HG03575 (cell line): ENCODE data around the gene XYLT1.

Experiments
- ATAC-seq: cut with Tn5 transposase; IDR thresholded peaks from one replicate; pipeline ENCODE4 v1.9.1; 2021; ENCODE audit not compliant: unreplicated experiment, insufficient number of reproducible peaks, low FRiP score; ENCODE audit errors: extremely low read depth

The XYLT1 gene

DNA sequence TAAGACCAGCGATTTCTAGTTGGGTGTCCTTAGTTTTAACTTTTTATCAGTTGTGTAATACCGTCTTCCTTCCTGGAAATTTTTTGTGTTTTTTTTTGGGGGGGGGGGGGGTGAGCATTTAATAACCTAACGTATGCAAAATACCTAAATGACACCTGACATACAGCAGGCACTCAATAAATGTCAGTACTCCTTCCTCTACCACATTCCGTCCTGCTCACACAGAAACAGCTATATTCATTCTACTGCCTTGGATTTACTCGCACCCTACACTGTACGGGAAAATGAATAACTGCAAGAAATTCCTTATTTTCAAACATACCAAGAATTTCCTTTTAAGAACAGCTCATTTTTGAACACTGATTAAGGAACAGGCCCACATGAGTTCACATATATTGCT is 5.3 kb downstream of the XYLT1 start:
- no peak for ATAC-seq

DNA sequence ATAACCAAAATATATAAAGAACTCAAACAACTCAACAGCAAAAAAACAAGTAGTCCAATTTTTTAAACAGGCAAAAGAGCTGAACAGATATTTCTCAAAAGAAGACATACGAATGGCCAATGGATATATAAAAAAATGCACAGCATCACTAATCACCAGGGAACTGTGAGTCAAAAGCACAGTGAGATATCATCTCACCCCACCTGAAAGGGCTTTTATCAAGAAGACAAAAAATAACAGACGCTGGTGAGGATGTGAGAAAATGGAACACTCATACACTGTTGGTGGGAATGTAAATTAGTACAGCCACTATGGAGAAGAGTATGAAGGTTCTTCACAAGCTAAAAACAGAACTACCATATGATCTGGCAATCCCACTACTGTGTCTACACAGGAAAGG is 7.4 kb downstream of the XYLT1 start:
- ATAC-seq, result no peak

- ATAC-seq, result no peak
Observed at GRCh38 chr16:17461951-17462729, 8.6 kb downstream of the XYLT1 start.

DNA sequence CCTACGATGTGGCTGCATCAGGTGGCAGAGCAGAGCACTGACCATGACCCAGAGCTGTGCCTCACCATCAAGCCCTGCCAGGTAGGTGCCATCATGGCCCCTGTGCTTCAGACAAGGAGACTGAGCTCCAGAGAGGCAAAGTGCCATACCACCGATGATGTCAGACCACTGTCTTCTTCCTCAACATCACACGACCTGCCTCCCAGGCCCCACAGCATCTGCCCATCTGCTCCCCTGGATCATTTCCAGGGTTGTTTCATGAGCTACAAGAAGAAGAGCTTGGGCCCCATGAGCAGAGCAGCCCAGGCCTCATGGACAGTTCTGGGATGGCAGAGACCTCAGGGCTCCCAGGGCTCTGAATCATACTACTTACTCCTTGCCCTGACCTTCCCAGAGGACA is 9.9 kb downstream of the XYLT1 start:
- no peak for ATAC-seq

GRCh38 chr16:17459903-17460521 is 10.7 kb downstream of the XYLT1 start:
- no peak for ATAC-seq

- ATAC-seq, result no peak
Observed at GRCh38 chr16:17457997-17458396, 12.8 kb downstream of the XYLT1 start.

GRCh38 chr16:17457513-17457912 is 13.2 kb downstream of the XYLT1 start:
- ATAC-seq, result no peak

GRCh38 chr16:17454162-17454730 is 16.5 kb downstream of the XYLT1 start:
- ATAC-seq, result no peak

DNA sequence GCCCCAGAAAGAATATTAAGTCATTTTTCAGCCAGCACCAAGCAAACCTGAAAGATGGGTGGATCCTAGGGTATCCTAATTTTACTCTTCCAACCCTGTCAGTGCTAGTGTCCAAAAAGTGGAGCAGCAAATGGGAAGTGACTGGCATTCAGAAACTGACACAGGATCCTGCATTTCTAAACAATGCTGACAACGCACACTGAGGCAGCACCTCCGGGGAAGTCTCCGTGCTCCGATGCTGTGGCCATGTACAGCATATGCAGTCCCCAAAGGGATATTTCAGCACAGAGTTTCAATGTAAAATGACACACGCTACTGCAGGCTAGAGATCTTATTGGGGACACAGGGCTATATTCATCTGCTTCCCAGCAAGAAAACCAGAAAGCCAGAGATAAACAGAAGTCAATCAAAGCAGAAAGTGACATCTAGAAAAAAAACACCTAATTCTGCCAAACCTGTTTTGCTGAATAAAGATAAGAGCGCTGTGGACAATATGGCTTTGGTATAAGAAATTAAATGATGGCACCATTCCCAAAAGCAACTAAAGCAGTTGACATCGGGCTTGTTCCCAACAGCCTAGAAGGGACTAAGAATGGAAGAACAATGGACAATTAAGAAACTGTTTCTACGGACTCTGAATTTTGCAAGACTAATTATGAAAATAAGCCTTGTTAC is 17.3 kb downstream of the XYLT1 start:
- no peak for ATAC-seq

DNA sequence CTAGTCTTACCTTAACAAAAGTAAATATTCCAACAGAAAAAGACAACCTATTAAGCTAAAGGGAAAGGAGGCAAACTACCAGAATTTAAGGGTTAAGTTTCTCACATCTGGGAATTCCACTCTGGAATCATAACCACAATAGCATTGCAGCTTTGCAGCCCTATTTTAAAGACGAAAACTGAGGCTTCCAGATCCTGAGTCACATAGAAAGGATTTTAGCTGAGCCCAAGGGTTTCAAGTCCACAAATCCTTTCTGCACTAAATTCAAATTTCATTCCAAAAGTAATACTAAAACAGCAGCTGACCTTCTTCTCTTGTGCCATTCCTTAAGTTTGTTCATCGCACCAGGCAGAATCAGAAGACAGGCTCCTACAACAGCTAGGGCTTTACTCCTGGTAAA is 17.8 kb downstream of the XYLT1 start:
- no peak for ATAC-seq

- no peak for ATAC-seq
Observed at GRCh38 chr16:17451843-17452242, 18.9 kb downstream of the XYLT1 start.

GRCh38 chr16:17450291-17450690 is 20.5 kb downstream of the XYLT1 start:
- no peak for ATAC-seq

GRCh38 chr16:17448640-17449638 is 21.8 kb downstream of the XYLT1 start:
- no peak for ATAC-seq

DNA sequence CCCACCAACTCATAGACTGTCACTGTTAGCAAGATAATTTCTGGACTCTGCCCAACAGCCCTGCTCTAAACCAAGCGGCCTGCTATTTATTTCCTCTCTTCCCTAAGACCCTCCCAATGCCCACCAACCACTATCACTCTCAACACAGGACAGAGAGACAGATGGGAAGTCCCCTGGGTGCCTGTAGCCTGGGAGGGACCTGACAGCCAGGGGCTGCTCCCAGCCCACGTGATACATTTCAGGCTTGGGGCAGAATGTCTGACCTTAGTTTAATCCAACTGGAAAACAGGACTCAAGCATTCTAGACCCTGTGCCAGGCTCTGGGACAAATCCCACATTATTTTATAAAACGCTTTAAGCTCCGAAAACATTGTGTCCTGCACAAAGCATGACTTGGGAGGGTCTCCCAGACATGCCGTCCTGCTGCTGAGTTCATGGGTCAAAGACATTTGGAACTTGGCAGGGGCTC is 23.6 kb downstream of the XYLT1 start:
- no peak for ATAC-seq

DNA sequence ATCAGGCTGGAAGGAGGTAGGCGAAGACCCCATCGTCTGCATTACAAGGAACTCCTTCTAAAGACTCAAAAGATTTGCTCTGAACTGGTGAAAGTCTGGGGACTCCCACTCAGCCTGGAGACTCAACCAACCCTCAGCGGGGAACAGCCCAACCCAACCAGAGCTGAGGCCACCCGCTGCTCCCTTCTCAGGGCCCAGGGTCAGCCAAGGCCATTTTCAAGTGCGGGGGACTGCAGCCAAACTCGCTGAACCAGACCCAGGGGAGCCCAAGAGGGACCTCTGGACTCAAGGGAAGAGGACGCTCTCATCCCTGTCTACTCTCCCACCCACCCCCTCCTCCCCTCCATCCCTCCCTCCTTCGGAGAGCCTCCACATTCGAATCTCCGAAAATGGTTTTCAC is 24.1 kb downstream of the XYLT1 start:
- no peak for ATAC-seq

GRCh38 chr16:17445421-17445820 is 25.3 kb downstream of the XYLT1 start:
- ATAC-seq, result no peak

GRCh38 chr16:17444658-17445057 is 26.1 kb downstream of the XYLT1 start:
- no peak for ATAC-seq

DNA sequence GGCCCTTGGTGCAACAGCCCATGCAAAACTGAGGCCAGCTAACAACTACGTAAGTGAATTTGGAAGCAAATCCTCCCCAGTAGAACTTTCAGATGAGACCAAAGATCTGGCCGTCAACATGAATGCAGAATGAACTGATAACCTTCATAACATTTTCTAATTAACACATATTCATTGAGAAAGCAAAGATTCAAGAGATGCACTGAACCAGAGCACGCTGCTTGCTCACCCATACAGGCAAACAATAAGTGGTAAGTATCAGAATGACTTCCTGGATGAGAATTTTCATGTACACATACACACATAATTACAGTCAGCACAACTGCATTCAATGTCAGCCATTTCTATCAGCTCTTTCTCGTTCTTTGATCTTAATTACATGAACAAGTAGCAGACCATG is 30.6 kb downstream of the XYLT1 start:
- ATAC-seq, result no peak

DNA sequence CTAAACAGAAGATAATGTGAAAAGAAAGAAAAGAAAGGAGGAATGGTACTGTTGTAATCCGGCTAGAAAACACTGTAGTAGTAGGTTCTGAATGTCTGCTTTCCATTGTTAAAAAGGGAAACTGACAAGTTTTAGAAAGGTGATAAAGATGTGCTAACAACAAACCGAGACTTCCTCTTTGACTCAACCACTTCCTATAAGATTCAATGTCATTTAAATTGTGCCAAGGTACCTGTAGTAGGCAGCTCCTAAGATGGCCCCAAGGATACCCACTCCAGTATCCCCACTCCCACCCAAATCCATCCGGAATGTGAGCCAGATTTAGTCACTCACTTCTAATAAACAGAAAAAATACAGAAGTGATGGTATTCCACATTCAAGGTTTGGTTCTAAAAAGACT is 31.2 kb downstream of the XYLT1 start:
- ATAC-seq, result no peak
